HepG2 (cell line): ENCODE data around the gene PRADC1. TPM values are rescaled to one million over a fixed set of nuclear protein-coding genes. Genes with fewer than 3 reads are reported as not detected.
A peak's percentile ranks its signal among the peaks of the same experiment; 100 is the strongest.

Source experiments
- ADNP ChIP-seq: sonication (generic); formaldehyde crosslinking; IDR thresholded peaks from 2 replicates; pipeline ENCODE4 v1.4.0; 2020; ENCODE audit warnings: missing genetic modification reagents
- ERF ChIP-seq: IDR thresholded peaks from 2 replicates; pipeline ENCODE4 v1.6.1; 2018; ENCODE audit warnings: missing biosample characterization, missing genetic modification reagents
- ETS1 ChIP-seq: sonication (generic); formaldehyde crosslinking; IDR thresholded peaks from 2 replicates; pipeline ENCODE4 v1.4.0; 2020; ENCODE audit warnings: missing genetic modification reagents
- HCFC1 ChIP-seq: fragments of 150-350 bp; IDR thresholded peaks from 2 replicates; pipeline ENCODE4 v1.6.1; 2014; ENCODE audit warnings: low read depth, low read length
- HNRNPL ChIP-seq: fragments of 200-400 bp; formaldehyde crosslinking; IDR thresholded peaks from 2 replicates; pipeline ENCODE4 v1.6.1; 2017; ENCODE audit warnings: mild to moderate bottlenecking, low read depth, low read length
- IRF2 ChIP-seq: IDR thresholded peaks from 2 replicates; pipeline ENCODE4 v1.6.1; 2018; ENCODE audit warnings: missing genetic modification reagents, missing compliant biosample characterization
- ISX ChIP-seq: sonication (generic); formaldehyde crosslinking; conservative IDR thresholded peaks from 2 replicates; pipeline ENCODE4 v1.5.0; 2020; ENCODE audit warnings: missing genetic modification reagents
- KDM3A ChIP-seq: IDR thresholded peaks from 2 replicates; pipeline ENCODE4 v1.6.1; 2018; ENCODE audit warnings: low read depth, missing compliant biosample characterization
- MLX ChIP-seq: IDR thresholded peaks from 2 replicates; pipeline ENCODE4 v1.6.1; 2016
- NR0B2 ChIP-seq: sonication (generic); formaldehyde crosslinking; IDR thresholded peaks from 2 replicates; pipeline ENCODE4 v1.4.0; 2020; ENCODE audit warnings: mild to moderate bottlenecking, missing genetic modification reagents
- PCBP1 ChIP-seq: fragments of 200-400 bp; formaldehyde crosslinking; IDR thresholded peaks from 2 replicates; pipeline ENCODE4 v1.6.1; 2017; ENCODE audit warnings: mild to moderate bottlenecking, low read depth, low read length, borderline replicate concordance
- TAF1 ChIP-seq: sonication (generic); formaldehyde crosslinking; IDR thresholded peaks from 2 replicates; pipeline ENCODE4 v1.4.0; 2020; ENCODE audit warnings: missing genetic modification reagents
- ZBED4 ChIP-seq: sonication (generic); formaldehyde crosslinking; IDR thresholded peaks from 2 replicates; pipeline ENCODE4 v1.4.0; 2020; ENCODE audit warnings: missing genetic modification reagents, borderline replicate concordance
- ZBTB25 ChIP-seq: IDR thresholded peaks from 2 replicates; pipeline ENCODE4 v1.6.1; 2018; ENCODE audit warnings: missing genetic modification reagents
- ZBTB7A ChIP-seq: sonication (generic); formaldehyde crosslinking; IDR thresholded peaks from 2 replicates; pipeline ENCODE4 v1.8.0; 2022; ENCODE audit warnings: mild to moderate bottlenecking, missing genetic modification reagents
- ZMAT5 ChIP-seq: sonication (generic); formaldehyde crosslinking; IDR thresholded peaks from 2 replicates; pipeline ENCODE4 v1.5.0; 2020; ENCODE audit warnings: mild to moderate bottlenecking, low read depth, missing genetic modification reagents, borderline replicate concordance
- ZMYM3 ChIP-seq: sonication (generic); formaldehyde crosslinking; IDR thresholded peaks from 2 replicates; pipeline ENCODE4 v1.5.1; 2020; ENCODE audit warnings: mild to moderate bottlenecking, missing genetic modification reagents
- ZNF564 ChIP-seq: sonication (generic); formaldehyde crosslinking; IDR thresholded peaks from 2 replicates; pipeline ENCODE4 v1.8.1; 2023; ENCODE audit warnings: mild to moderate bottlenecking, missing genetic modification reagents
- ZNF720 ChIP-seq: sonication (generic); formaldehyde crosslinking; IDR thresholded peaks from 2 replicates; pipeline ENCODE4 v1.4.0; 2020; ENCODE audit warnings: missing genetic modification reagents
- ZNF746 ChIP-seq: sonication (generic); formaldehyde crosslinking; IDR thresholded peaks from 2 replicates; pipeline ENCODE4 v1.8.0; 2022; ENCODE audit warnings: mild to moderate bottlenecking, missing genetic modification reagents
- ZNF772 ChIP-seq: sonication (generic); formaldehyde crosslinking; IDR thresholded peaks from 2 replicates; pipeline ENCODE4 v1.5.0; 2020; ENCODE audit warnings: mild to moderate bottlenecking, missing genetic modification reagents
- ZNF790 ChIP-seq: sonication (generic); formaldehyde crosslinking; IDR thresholded peaks from 2 replicates; pipeline ENCODE4 v1.8.0; 2022; ENCODE audit warnings: missing genetic modification reagents, mild to moderate bottlenecking, borderline replicate concordance
- polyA plus RNA-seq, 8 experiments: library from polyadenylated mRNA; depleted of rRNA in 3 of 8; stranded (reverse) in 7 of 8; unstranded in 1 of 8; fragments of >200 nt; fragmentation: Illumina TruSeq in 4 of 8; extraction: Trizol in 4 of 8; gene quantifications; 2 replicates each; pipeline versions ENCODE4 v1.2.1 to v1.2.3, GENCODE V29; 2011 to 2016; ENCODE audit warnings: low read depth in 4 of 8, missing spikeins in 1 of 8, mixed read lengths in 1 of 8; ENCODE audit not compliant: insufficient read depth in 1 of 8
- total RNA-seq, 5 experiments: library from RNA; depleted of rRNA; stranded (reverse); fragments of >200 nt; fragmentation: Illumina TruSeq; extraction: Trizol; gene quantifications; 2 replicates each; pipeline ENCODE4 v1.2.3, GENCODE V29; 2016; ENCODE audit warnings: low read depth in 1 of 5

The PRADC1 gene
- total and polyA plus RNA-seq, 2 of the 13 experiments (the other 11 are each of a cell fraction or from before 2014, with no cell fraction given) = 12.1 to 37.2 TPM

GRCh38 chr2:73214120-73215035, 18.7 kb downstream of the PRADC1 start, which contains the start of gene SMYD5 (continued):
- TF ChIP-seq ISX (CRISPR knock-in tag) (no peak), ZNF564 (CRISPR knock-in tag) (peak; percentile 44), ERF (CRISPR knock-in tag) (no peak; the same call in 1 of the 2 replicates), NR0B2 (CRISPR knock-in tag) (peak; percentile 99), ZNF790 (CRISPR knock-in tag) (0 out of 2 replicates have a peak, but pooled peaks have one; percentile 91), ZNF746 (CRISPR knock-in tag) (0 out of 2 replicates have a peak, but pooled peaks have one; percentile 36), HNRNPL (0 out of 2 replicates have a peak, but pooled peaks have one; percentile 24), ZMYM3 (no peak), IRF2 (peak; percentile 61; the same call in 1 of the 2 replicates), ZBTB7A (peak; percentile 49), ZNF772 (CRISPR knock-in tag) (peak; percentile 60; the same call in 1 of the 2 replicates), HCFC1 (peak; percentile 55), ADNP (CRISPR knock-in tag) (no peak), ZBTB25 (CRISPR knock-in tag) (no peak; the same call in none of the 2 replicates), ZNF720 (CRISPR knock-in tag) (peak; percentile 13; the same call in 1 of the 2 replicates), TAF1 (CRISPR knock-in tag) (peak; percentile 91), PCBP1 (peak; percentile 89), ZBED4 (CRISPR knock-in tag) (no peak), KDM3A (CRISPR knock-in tag) (0 out of 2 replicates have a peak, but pooled peaks have one; percentile 62), MLX (no peak; the same call in 1 of the 2 replicates), ETS1 (CRISPR knock-in tag) (peak; percentile 60; the same call in 1 of the 2 replicates), ZMAT5 (CRISPR knock-in tag) (no peak)
